GM12892 (cell line): Measurements from ENCODE around the gene ATP2A3.

Experiments
- POLR2A ChIP-seq: IDR thresholded peaks from 2 replicates; pipeline ENCODE4 v1.6.1; 2011; ENCODE audit warnings: low read depth, low read length, control low read depth
- POLR2AphosphoS5 ChIP-seq: IDR thresholded peaks from 2 replicates; pipeline ENCODE4 v1.6.1; 2011; ENCODE audit warnings: low read depth, low read length, control low read depth

DNA sequence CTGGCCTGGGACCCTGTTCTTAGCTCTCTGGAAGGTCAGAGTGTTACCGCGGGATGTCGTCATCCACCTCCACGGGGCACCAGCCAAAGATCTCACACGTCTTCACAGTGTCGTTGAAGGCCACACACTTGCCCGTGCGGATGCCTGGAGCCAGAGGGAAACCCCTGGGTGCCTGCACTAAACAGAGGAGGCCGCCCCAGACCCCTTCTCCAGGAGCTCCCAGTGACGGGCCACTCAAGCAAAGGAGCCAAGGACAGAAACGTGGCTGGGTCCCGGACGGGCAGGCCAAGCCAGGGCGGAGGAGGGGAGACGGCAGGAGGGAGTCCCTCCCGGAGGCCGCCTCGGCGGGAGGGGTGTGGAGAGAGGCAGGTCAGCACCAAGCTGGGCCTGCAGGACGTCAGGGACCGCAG lies 60.4 kb downstream of the ATP2A3 start:
- TF ChIP-seq POLR2AphosphoS5 (no peak), POLR2A (no peak)
